Left ventricle myocardium inferior (tissue), 1 donor: ENCODE data around the gene LRP11. TPM values are rescaled to one million over a fixed set of nuclear protein-coding genes. Genes with fewer than 3 reads are reported as not detected.

ENCODE experiments used
- DNase-seq: peaks from one replicate; pipeline ENCODE4 v3.0.0-alpha.2; 2020
- H3K27ac ChIP-seq: fragments of 200-600 bp; replicated peaks from 2 replicates; pipeline ENCODE4 v1.8.0; 2021
- H3K27me3 ChIP-seq: fragments of 200-600 bp; 2 replicates; pipeline ENCODE4 v1.8.0; 2021; ENCODE audit warnings: low read depth
- H3K36me3 ChIP-seq: fragments of 200-600 bp; 2 replicates; pipeline ENCODE4 v1.8.0; 2021
- H3K4me1 ChIP-seq: fragments of 200-600 bp; 2 replicates; pipeline ENCODE4 v1.8.0; 2021
- H3K4me3 ChIP-seq: fragments of 200-600 bp; 2 replicates; pipeline ENCODE4 v1.8.0; 2021; ENCODE audit warnings: mild to moderate bottlenecking, moderate library complexity
- H3K9me3 ChIP-seq: fragments of 200-600 bp; replicated peaks from 2 replicates; pipeline ENCODE4 v1.8.0; 2021
- CTCF ChIP-seq: fragments of 200-600 bp; IDR thresholded peaks from 2 replicates; pipeline ENCODE4 v1.8.0; 2021; ENCODE audit warnings: antibody characterized with exemption, mild to moderate bottlenecking, borderline replicate concordance
- intact Hi-C: fragments of 100-400 bp; cut with micrococcal nuclease; formaldehyde crosslinking; loops from one replicate; pipeline ENCODE4 v1.11.0; 2022
- total RNA-seq: library from RNA; stranded (reverse); fragmentation: NEBNext Ultra II Directional; extraction: Animal tissue kit (Norgen Biotek cat#: 25700); gene quantifications from one replicate; pipeline ENCODE4 v1.2.1, GENCODE V29; 2021
- donor health status: DM: no; HTN: yes; CAD: no; lungs with severe emphysema.

Gene LRP11
- total RNA-seq, 1 donor from 2014 or later = 18.2 TPM

- Histone ChIP-seq H3K4me3 (no peak overlapping the region), H3K9me3 (peaks cover 12% of the 10 kb centered on the region), H3K36me3 (peaks cover 61% of the 10 kb centered on the region), H3K27ac (no peak overlapping the region), H3K27me3 (no peaks in the 10 kb centered on the region), H3K4me1 (peaks cover 5% of the 10 kb centered on the region)
- intact Hi-C loops = no loop called here
- TF ChIP-seq CTCF = no peak
- no peak for DNase-seq
These were observed 94.5 kb downstream of the LRP11 start for GRCh38 chr6:149769676-149770075.

Other genes with a start within 250 kb of the LRP11 start
- gene KATNA1, start 215.6 kb downstream of the LRP11 start, total RNA-seq = 11.6 TPM
- gene LATS1, start 146.3 kb downstream of the LRP11 start, total RNA-seq = 10.8 TPM
- 29.7 TPM for gene NUP43, start 117.8 kb downstream of the LRP11 start, total RNA-seq
- 166 TPM for gene PCMT1, start 114.6 kb downstream of the LRP11 start, total RNA-seq
- 0.19 TPM for gene RAET1E, start 33.8 kb upstream of the LRP11 start, total RNA-seq
- gene RAET1G, start 58.8 kb upstream of the LRP11 start, total RNA-seq = 0.19 TPM
- 0.93 TPM for gene ULBP2, start 77.7 kb upstream of the LRP11 start, total RNA-seq
- gene ULBP1, start 99.6 kb upstream of the LRP11 start, total RNA-seq = 0.38 TPM
- not detected for gene RAET1L, start 161.2 kb upstream of the LRP11 start, total RNA-seq
- gene ULBP3, start 204.8 kb upstream of the LRP11 start, total RNA-seq = 0.99 TPM